Esophagus muscularis mucosa (tissue), 4 donors: ENCODE measurements around the gene MCM5. TPM values are rescaled to one million over a fixed set of nuclear protein-coding genes. Genes with fewer than 3 reads are reported as not detected.
"Not testable (repeated sequence)": the region's sequence is repeated elsewhere in the genome, so short reads cannot be mapped to it uniquely, and the experiment has no call there.

Experiments used
- DNase-seq: peaks from one replicate; pipeline ENCODE4 v3.0.0-alpha.2; 2017; ENCODE audit errors: extremely low spot score
- H3K27ac ChIP-seq, 4 donors: fragments of 200-600 bp; sonication (generic); replicated peaks in 1 of 4; 1 replicate in 3 of 4; 2 replicates in 1 of 4; pipeline ENCODE4 v1.5.1; 2016 to 2019; ENCODE audit warnings: mild to moderate bottlenecking in 1 of 4
- H3K27me3 ChIP-seq, 4 donors: fragments of 200-600 bp; sonication (generic); one replicate each; pipeline versions ENCODE4 v1.5.1 to v1.6.0; 2016 to 2019
- H3K36me3 ChIP-seq, 4 donors: fragments of 200-600 bp; sonication (generic); one replicate each; pipeline ENCODE4 v1.5.1; 2016 to 2019
- H3K4me1 ChIP-seq, 4 donors: fragments of 200-600 bp; sonication (generic); one replicate each; pipeline ENCODE4 v1.5.1; 2016 to 2019
- H3K4me3 ChIP-seq, 4 donors: fragments of 200-600 bp; sonication (generic); 1 replicate in 2 of 4; 2 replicates in 2 of 4; pipeline ENCODE4 v1.5.1; 2016 to 2019; ENCODE audit warnings: mild to moderate bottlenecking in 4 of 4, moderate library complexity in 1 of 4
- H3K9me3 ChIP-seq, 4 donors: fragments of 200-600 bp; sonication (generic); 1 replicate in 3 of 4; 2 replicates in 1 of 4; pipeline ENCODE4 v1.5.1; 2016 to 2019
- CTCF ChIP-seq, 3 experiments: fragments of 200-600 bp in 2 of 3; fragments of 450-650 bp in 1 of 3; sonication (generic) in 2 of 3; IDR thresholded peaks; one replicate each; pipeline ENCODE4 v1.5.1; 2017 to 2019; ENCODE audit warnings: antibody characterized with exemption in 3 of 3, mild to moderate bottlenecking in 2 of 3, moderate library complexity in 1 of 3
- EP300 ChIP-seq: sonication (generic); formaldehyde crosslinking; IDR thresholded peaks from one replicate; pipeline ENCODE4 v1.6.1; 2017; ENCODE audit warnings: antibody characterized with exemption
- POLR2A ChIP-seq: fragments of 450-650 bp; IDR thresholded peaks from one replicate; pipeline ENCODE4 v1.6.1; 2017; ENCODE audit warnings: antibody characterized with exemption, moderate library complexity, mild to moderate bottlenecking, low read depth
- POLR2AphosphoS5 ChIP-seq, 2 donors: sonication (generic); formaldehyde crosslinking; IDR thresholded peaks; one replicate each; pipeline ENCODE4 v1.6.1; 2017; ENCODE audit warnings: antibody characterized with exemption in 2 of 2
- WGBS: methylation state at CpG from one replicate; pipeline ENCODE4 v1.1.5; 2018; 5-methylcytosine and 5-hydroxymethylcytosine counted together
- intact Hi-C: fragments of 100-400 bp; cut with DNase I; formaldehyde crosslinking; loops from one replicate; pipeline ENCODE4 v1.15.1; 2023
- total RNA-seq, 4 donors: library from RNA; depleted of rRNA; stranded (reverse); fragments of >200 nt; gene quantifications; one replicate each; pipeline versions ENCODE4 v1.1.0 to v1.2.1, GENCODE V29; 2016

Gene MCM5
- total RNA-seq, 4 donors from 2014 or later = 9.1 to 22.2 (median 16.4) TPM

GRCh38 chr22:35393116-35394010 lies 6.6 kb upstream of the MCM5 start:
- 82% methylated on average over 16 of the region's 16 CpGs for WGBS
- Histone ChIP-seq H3K27me3 (no peaks in the 10 kb centered on the region), H3K4me3 (no peak overlapping the region), H3K9me3 (no peaks in the 10 kb centered on the region), H3K36me3 (peaks cover 0 to 35% (median 14%) of the 10 kb centered on the region in 4 donors), H3K4me1 (no peaks in the 10 kb centered on the region), H3K27ac (no peak overlapping the region)
- TF ChIP-seq EP300 = no peak
- no peak for TF ChIP-seq POLR2AphosphoS5 (IDR thresholded peaks at IDR 0.05)
- TF ChIP-seq POLR2A = no peak
- TF ChIP-seq CTCF (IDR thresholded peaks at IDR 0.05) = no peak
- intact Hi-C loops = no loop called here
- DNase-seq = no peak

GRCh38 chr22:35394011-35394312 lies 6.0 kb upstream of the MCM5 start:
- Histone ChIP-seq H3K36me3 (peaks cover 0 to 30% (median 14%) of the 10 kb centered on the region in 4 donors), H3K27ac (no peak overlapping the region), H3K9me3 (no peaks in the 10 kb centered on the region), H3K4me3 (no peak overlapping the region), H3K4me1 (no peaks in the 10 kb centered on the region), H3K27me3 (no peaks in the 10 kb centered on the region)
- TF ChIP-seq POLR2AphosphoS5 (IDR thresholded peaks at IDR 0.05) = no peak
- TF ChIP-seq CTCF (IDR thresholded peaks at IDR 0.05) = no peak
- intact Hi-C loops = no loop called here
- DNase-seq = no peak
- 53% methylated on average over 4 of the region's 4 CpGs for WGBS

- no peak for DNase-seq
- Histone ChIP-seq H3K4me3 (no peak overlapping the region), H3K36me3 (peaks cover 0 to 24% (median 10%) of the 10 kb centered on the region in 4 donors), H3K4me1 (peaks cover 0 to 5% (median 2%) of the 10 kb centered on the region in 4 donors), H3K27me3 (no peaks in the 10 kb centered on the region), H3K27ac (no peak overlapping the region), H3K9me3 (no peaks in the 10 kb centered on the region)
- intact Hi-C loops = no loop called here
- TF ChIP-seq POLR2A (no peak), POLR2AphosphoS5 (IDR thresholded peaks at IDR 0.05) (no peak), EP300 (no peak)
- WGBS = 88% methylated on average over 5 of the region's 5 CpGs
Measured at GRCh38 chr22:35394810-35395563, 5.0 kb upstream of the MCM5 start.

- peaks cover 8 to 20% (median 16%) of the 10 kb centered on the region in 4 donors for H3K4me1 ChIP-seq
- WGBS = 60% methylated on average over 5 of the region's 6 CpGs
- H3K9me3 ChIP-seq, intact Hi-C loops, DNase-seq, H3K4me3 ChIP-seq, H3K27ac ChIP-seq, H3K27me3 ChIP-seq: not testable (repeated sequence)
- peaks cover 0 to 19% (median 6%) of the 10 kb centered on the region in 4 donors for H3K36me3 ChIP-seq
Measured at GRCh38 chr22:35396622-35397021, 3.3 kb upstream of the MCM5 start.

- Histone ChIP-seq H3K36me3 (peaks cover 0 to 20% (median 6%) of the 10 kb centered on the region in 4 donors), H3K27me3 (no peaks in the 10 kb centered on the region), H3K27ac (no peak overlapping the region), H3K9me3 (no peaks in the 10 kb centered on the region), H3K4me1 (peaks cover 8 to 20% (median 16%) of the 10 kb centered on the region in 4 donors), H3K4me3 (no peak overlapping the region)
- no peak for DNase-seq
- intact Hi-C loops = no loop called here
- 74% methylated on average over 13 of the region's 13 CpGs for WGBS
- no peak for TF ChIP-seq POLR2AphosphoS5 (IDR thresholded peaks at IDR 0.05)
- TF ChIP-seq POLR2A = no peak
- TF ChIP-seq CTCF (IDR thresholded peaks at IDR 0.05) = no peak
- TF ChIP-seq EP300 = no peak
Measured at GRCh38 chr22:35397095-35397904, 2.6 kb upstream of the MCM5 start.
